Upper lobe of left lung (tissue), 6 donors: Measurements from ENCODE around the gene SPTB. TPM values are rescaled to one million over a fixed set of nuclear protein-coding genes. Genes with fewer than 3 reads are reported as not detected.
A peak's percentile ranks its signal among the peaks of the same experiment; 100 is the strongest.

Source experiments
- ATAC-seq, 2 donors: fragments of 200-7000 bp; cut with Tn5 transposase; one replicate each; pipeline ENCODE4 v1.9.1; 2022; ENCODE audit warnings: mild to moderate bottlenecking in 2 of 2, moderate library complexity in 2 of 2; ENCODE audit not compliant: low FRiP score in 2 of 2
- DNase-seq, 2 donors: peaks; one replicate each; pipeline ENCODE4 v3.0.0-alpha.2; 2019 to 2020
- H3K27ac ChIP-seq, 4 donors: fragments of 200-600 bp; sonication (generic); one replicate each; pipeline ENCODE4 v1.5.1; 2016 to 2019
- H3K27me3 ChIP-seq, 4 donors: fragments of 200-600 bp; sonication (generic); one replicate each; pipeline ENCODE4 v1.5.1; 2017 to 2019
- H3K36me3 ChIP-seq, 4 donors: fragments of 200-600 bp; sonication (generic); one replicate each; pipeline ENCODE4 v1.5.1; 2016 to 2019
- H3K4me1 ChIP-seq, 4 donors: fragments of 200-600 bp; sonication (generic); one replicate each; pipeline ENCODE4 v1.5.1; 2018 to 2019
- H3K4me3 ChIP-seq, 4 donors: fragments of 200-600 bp; sonication (generic); one replicate each; pipeline ENCODE4 v1.5.1; 2017 to 2019; ENCODE audit warnings: mild to moderate bottlenecking in 2 of 4, moderate library complexity in 1 of 4
- H3K9me3 ChIP-seq, 4 donors: fragments of 200-600 bp; sonication (generic); one replicate each; pipeline ENCODE4 v1.5.1; 2018 to 2019
- CTCF ChIP-seq, 6 experiments: fragments of 450-650 bp in 4 of 6; fragments of 200-600 bp in 2 of 6; sonication (generic) in 2 of 6; IDR thresholded peaks; one replicate each; pipeline ENCODE4 v1.5.1; 2016 to 2019; ENCODE audit warnings: antibody characterized with exemption in 6 of 6
- EP300 ChIP-seq, 4 donors: sonication (generic); formaldehyde crosslinking; IDR thresholded peaks; one replicate each; pipeline ENCODE4 v1.5.1; 2017; ENCODE audit warnings: antibody characterized with exemption in 4 of 4, control low read depth in 2 of 4
- POLR2A ChIP-seq, 4 donors: fragments of 450-650 bp; IDR thresholded peaks; one replicate each; pipeline ENCODE4 v1.5.1; 2016 to 2017; ENCODE audit warnings: antibody characterized with exemption in 4 of 4, mild to moderate bottlenecking in 2 of 4
- POLR2AphosphoS5 ChIP-seq, 2 donors: sonication (generic); formaldehyde crosslinking; IDR thresholded peaks; one replicate each; pipeline ENCODE4 v1.5.1; 2017; ENCODE audit warnings: antibody characterized with exemption in 2 of 2
- WGBS, 2 donors: methylation state at CpG; one replicate each; pipeline ENCODE4 v1.1.5; 2017 to 2018; 5-methylcytosine and 5-hydroxymethylcytosine counted together
- total RNA-seq, 6 donors: library from RNA; depleted of rRNA in 4 of 6; stranded (reverse); fragments of >200 nt in 4 of 6; gene quantifications; one replicate each; pipeline versions ENCODE4 v1.1.0 to v1.2.1, GENCODE V29; 2016 to 2021
- donor health status: DM: no; HTN: no; CAD: no; lungs with moderate emphysema.
- donor health status: DM: no; HTN: yes; CAD: no; lungs with severe emphysema.

The SPTB gene
- total RNA-seq, 6 donors from 2014 or later: 2.1 to 3.3 (median 2.7) TPM

DNA sequence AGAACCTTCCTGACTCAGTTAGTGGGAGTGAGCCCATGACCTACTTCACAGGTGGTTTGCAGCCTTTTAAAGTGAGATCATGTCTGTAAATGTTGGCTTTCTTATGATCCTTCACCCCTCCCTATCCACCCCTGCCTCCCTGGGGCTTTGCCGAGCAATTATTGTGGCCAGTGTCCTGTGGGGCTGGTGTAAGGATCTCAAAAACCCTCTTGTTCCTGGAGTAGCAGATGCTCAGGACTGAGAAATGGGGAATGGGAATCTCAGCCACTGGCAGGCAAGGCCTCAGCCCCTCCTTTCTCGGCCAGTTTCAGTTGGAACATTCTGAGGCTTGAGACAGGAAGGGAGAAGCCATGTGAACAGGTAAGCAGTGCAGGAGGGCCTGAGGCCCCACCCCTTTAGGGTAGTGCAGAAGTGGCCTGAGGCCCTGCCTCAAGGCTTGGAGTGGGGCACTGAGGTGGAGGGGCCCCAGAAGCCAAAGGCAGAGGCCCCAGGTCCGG, 121.6 kb downstream of the SPTB start:
- Histone ChIP-seq H3K9me3 (no peaks in the 10 kb centered on the region), H3K4me1 (peaks cover 20 to 36% (median 24%) of the 10 kb centered on the region in 4 donors), H3K27me3 (no peaks in the 10 kb centered on the region), H3K36me3 (no peaks in the 10 kb centered on the region), H3K4me3 (no peak overlapping the region), H3K27ac (peak overlapping the region in 3 of 4 donors; percentile 5 to 53 (median 30))
- TF ChIP-seq POLR2AphosphoS5 (IDR thresholded peaks at IDR 0.05): no peak
- no peak for TF ChIP-seq EP300 (IDR thresholded peaks at IDR 0.05)
- no peak for TF ChIP-seq CTCF (IDR thresholded peaks at IDR 0.05)
- WGBS, 2 donors: 51 to 60% methylated on average over 3 of the region's 3 CpGs
- peak in 1 of 2 donors; percentile 77 for DNase-seq
- peak; percentile 34 to 68 for ATAC-seq

GRCh38 chr14:64757601-64758000, 122.1 kb downstream of the SPTB start:
- Histone ChIP-seq H3K27me3 (no peaks in the 10 kb centered on the region), H3K36me3 (no peaks in the 10 kb centered on the region), H3K27ac (peak overlapping the region in 3 of 4 donors; percentile 5 to 53 (median 30)), H3K9me3 (no peaks in the 10 kb centered on the region), H3K4me3 (no peak overlapping the region), H3K4me1 (peaks cover 19 to 32% (median 23%) of the 10 kb centered on the region in 4 donors)
- TF ChIP-seq POLR2A (IDR thresholded peaks at IDR 0.05) (no peak), CTCF (IDR thresholded peaks at IDR 0.05) (no peak), POLR2AphosphoS5 (IDR thresholded peaks at IDR 0.05) (no peak), EP300 (IDR thresholded peaks at IDR 0.05) (no peak)
- DNase-seq (no peak), ATAC-seq (no peak)
- WGBS, 2 donors: 87% methylated on average over 3 of the region's 3 CpGs

DNA sequence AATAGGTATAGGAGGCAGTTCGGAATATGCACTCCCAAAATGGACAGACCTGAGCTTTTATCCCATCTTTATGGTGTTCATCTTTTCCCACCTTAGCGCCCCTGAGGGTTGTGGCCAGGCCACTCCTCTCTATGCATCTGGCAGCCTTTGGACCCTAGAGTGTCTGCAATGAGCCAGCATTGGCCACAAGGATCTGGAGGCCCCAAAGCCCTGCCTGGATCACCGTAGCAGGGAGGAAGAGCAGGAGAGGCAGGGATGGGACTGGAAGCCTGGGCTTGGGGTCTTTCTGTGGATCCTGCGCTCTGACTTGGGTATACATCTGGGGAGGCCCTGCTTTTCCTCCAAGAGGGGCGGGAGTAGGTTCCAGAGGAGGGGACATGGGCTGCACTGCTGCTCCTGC, 123.0 kb downstream of the SPTB start:
- Histone ChIP-seq H3K36me3 (no peaks in the 10 kb centered on the region), H3K9me3 (no peaks in the 10 kb centered on the region), H3K4me1 (peaks cover 11 to 23% (median 17%) of the 10 kb centered on the region in 4 donors), H3K27ac (no peak overlapping the region), H3K4me3 (no peak overlapping the region), H3K27me3 (no peaks in the 10 kb centered on the region)
- no peak for TF ChIP-seq EP300 (IDR thresholded peaks at IDR 0.05)
- TF ChIP-seq POLR2AphosphoS5 (IDR thresholded peaks at IDR 0.05): no peak
- TF ChIP-seq POLR2A (IDR thresholded peaks at IDR 0.05): no peak
- no peak for TF ChIP-seq CTCF (IDR thresholded peaks at IDR 0.05)
- no peak for ATAC-seq
- no peak for DNase-seq
- WGBS, 2 donors: 86 to 90% methylated on average over 4 to 5 of the region's 5 CpGs

DNA sequence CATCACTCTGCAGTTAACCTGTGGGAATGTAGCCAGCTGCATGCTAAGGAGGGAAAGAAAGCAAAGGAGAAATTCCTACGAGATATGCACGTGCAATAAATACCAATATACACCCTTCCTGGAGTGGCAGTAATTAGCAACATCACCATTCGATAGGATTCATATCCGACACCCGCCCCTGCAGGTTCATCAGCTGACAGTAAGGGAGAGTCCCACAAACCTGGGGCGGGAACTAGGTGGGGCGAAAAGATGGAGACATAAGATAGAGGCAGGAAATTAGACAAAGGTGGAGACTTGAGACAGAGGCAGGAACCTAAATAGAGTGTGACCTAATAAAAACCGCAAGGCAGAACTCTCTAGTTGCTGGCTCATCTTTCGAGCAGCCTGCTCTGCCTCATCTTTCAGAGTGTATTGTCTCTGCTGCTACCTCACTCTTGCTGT, 123.9 kb downstream of the SPTB start:
- peaks cover 7 to 16% (median 14%) of the 10 kb centered on the region in 4 donors for H3K4me1 ChIP-seq
- ATAC-seq (peak in 1 of 2 donors; percentile 51), DNase-seq (no peak)
- no peaks in the 10 kb centered on the region for H3K9me3 ChIP-seq
- no peak overlapping the region for H3K27ac ChIP-seq
- TF ChIP-seq EP300 (IDR thresholded peaks at IDR 0.05) (no peak), POLR2A (IDR thresholded peaks at IDR 0.05) (no peak), POLR2AphosphoS5 (IDR thresholded peaks at IDR 0.05) (no peak), CTCF (IDR thresholded peaks at IDR 0.05) (no peak)
- H3K4me3 ChIP-seq: no peak overlapping the region
- H3K27me3 ChIP-seq: no peaks in the 10 kb centered on the region
- WGBS, 2 donors: 68 to 76% methylated on average over 9 of the region's 9 CpGs
- H3K36me3 ChIP-seq: no peaks in the 10 kb centered on the region

GRCh38 chr14:64754685-64755084, 125.0 kb downstream of the SPTB start:
- H3K36me3 ChIP-seq: no peaks in the 10 kb centered on the region
- H3K27me3 ChIP-seq: no peaks in the 10 kb centered on the region
- H3K27ac ChIP-seq: no peak overlapping the region
- H3K4me3 ChIP-seq: no peak overlapping the region
- ATAC-seq (no peak), DNase-seq (no peak)
- H3K4me1 ChIP-seq: peaks cover 7 to 16% (median 14%) of the 10 kb centered on the region in 4 donors
- TF ChIP-seq CTCF (IDR thresholded peaks at IDR 0.05): no peak
- no peak for TF ChIP-seq EP300 (IDR thresholded peaks at IDR 0.05)
- no peak for TF ChIP-seq POLR2A (IDR thresholded peaks at IDR 0.05)
- no peak for TF ChIP-seq POLR2AphosphoS5 (IDR thresholded peaks at IDR 0.05)
- WGBS, 2 donors: 77 to 85% methylated on average over 4 to 5 of the region's 5 CpGs
- no peaks in the 10 kb centered on the region for H3K9me3 ChIP-seq
